GM21526 (cell line): ENCODE measurements around the gene TRIM29.

Experiments
- ATAC-seq: cut with Tn5 transposase; IDR thresholded peaks from one replicate; pipeline ENCODE4 v1.9.1; 2021; ENCODE audit warnings: moderate library complexity; ENCODE audit not compliant: unreplicated experiment, low FRiP score

TRIM29 gene

GRCh38 chr11:120141768-120142423 lies 4.0 kb upstream of the TRIM29 start:
- ATAC-seq, result no peak

GRCh38 chr11:120141113-120141767 lies 3.3 kb upstream of the TRIM29 start:
- no peak for ATAC-seq

GRCh38 chr11:120139316-120140069 lies 1.6 kb upstream of the TRIM29 start:
- ATAC-seq, result no peak

GRCh38 chr11:120137187-120137610 lies 714 bp downstream of the TRIM29 start:
- no peak for ATAC-seq

GRCh38 chr11:120136356-120136755 lies 1.6 kb downstream of the TRIM29 start:
- no peak for ATAC-seq

GRCh38 chr11:120135838-120136237 lies 2.1 kb downstream of the TRIM29 start:
- ATAC-seq, result no peak

- no peak for ATAC-seq
Observed at GRCh38 chr11:120134931-120135228, 3.0 kb downstream of the TRIM29 start.

- no peak for ATAC-seq
Observed at GRCh38 chr11:120134106-120134930, 3.6 kb downstream of the TRIM29 start.

- ATAC-seq, result no peak
Observed at GRCh38 chr11:120133216-120134105, 4.5 kb downstream of the TRIM29 start.

- no peak for ATAC-seq
Observed at GRCh38 chr11:120132645-120133185, 5.2 kb downstream of the TRIM29 start.

GRCh38 chr11:120131941-120132644 lies 5.8 kb downstream of the TRIM29 start:
- ATAC-seq, result no peak

GRCh38 chr11:120130991-120131760 lies 6.7 kb downstream of the TRIM29 start:
- ATAC-seq, result no peak

- ATAC-seq, result no peak
Observed at GRCh38 chr11:120130176-120130980, 7.5 kb downstream of the TRIM29 start.

- ATAC-seq, result no peak
Observed at GRCh38 chr11:120129570-120129969, 8.3 kb downstream of the TRIM29 start.

- no peak for ATAC-seq
Observed at GRCh38 chr11:120128392-120129119, 9.4 kb downstream of the TRIM29 start.

- ATAC-seq, result no peak
Observed at GRCh38 chr11:120127236-120127635, 10.7 kb downstream of the TRIM29 start.

- no peak for ATAC-seq
Observed at GRCh38 chr11:120126620-120127019, 11.3 kb downstream of the TRIM29 start.
